H1 (cell line): ENCODE results near the gene BAZ2B. TPM values are rescaled to one million over a fixed set of nuclear protein-coding genes. Genes with fewer than 3 reads are reported as not detected.

Experiments used
- CTCF ChIA-PET: fragments of 300-600 bp; sonication (Branson Sonifier 250); formaldehyde crosslinking; loops from one replicate; lab custom pipeline; 2021; ENCODE audit not compliant: partially characterized antibody; lab: Charles Lee
- POLR2A ChIA-PET: fragments of 300-600 bp; sonication (Branson Sonifier 250); formaldehyde crosslinking; loops from one replicate; lab custom pipeline; 2021; ENCODE audit warnings: inconsistent platforms; ENCODE audit not compliant: partially characterized antibody; lab: Charles Lee
- DNase-seq, 2 experiments: peaks; one replicate each; pipeline versions ENCODE4 v3.0.0 to v3.0.0-alpha.2; 2010 to 2022; ENCODE audit warnings: low spot score in 2 of 2, low read depth in 1 of 2, mixed read lengths in 1 of 2
- FAIRE-seq: peaks from 2 replicates; lab custom pipeline; 2011; peaks lifted over from hg19 to GRCh38; lab: Jason Lieb, UNC
- H2AFZ ChIP-seq: 2 replicates; pipeline ENCODE4 v1.8.1; 2012; ENCODE audit warnings: low read length, inconsistent platforms
- H2AK5ac ChIP-seq: 2 replicates; pipeline ENCODE4 v1.6.1; 2013; ENCODE audit warnings: low read depth, low read length
- H2BK120ac ChIP-seq: replicated peaks from 2 replicates; pipeline ENCODE3; 2013; ENCODE audit warnings: low read depth, low read length, inconsistent platforms
- H2BK12ac ChIP-seq: 2 replicates; pipeline ENCODE4 v1.6.1; 2013; ENCODE audit warnings: low read depth, low read length
- H2BK15ac ChIP-seq: 2 replicates; pipeline ENCODE4 v1.6.1; 2013; ENCODE audit warnings: low read length
- H2BK20ac ChIP-seq: 2 replicates; pipeline ENCODE4 v1.6.1; 2013; ENCODE audit warnings: low read length
- H2BK5ac ChIP-seq: 2 replicates; pipeline ENCODE4 v1.6.1; 2013; ENCODE audit warnings: low read depth, low read length
- H3K14ac ChIP-seq: 2 replicates; pipeline ENCODE4 v1.6.1; 2013; ENCODE audit warnings: inconsistent platforms; ENCODE audit not compliant: insufficient read length
- H3K18ac ChIP-seq: 2 replicates; pipeline ENCODE4 v1.6.1; 2013; ENCODE audit warnings: low read length; ENCODE audit errors: extremely low read depth
- H3K23ac ChIP-seq: 2 replicates; pipeline ENCODE4 v1.6.1; 2013; ENCODE audit warnings: inconsistent platforms; ENCODE audit not compliant: insufficient read length
- H3K23me2 ChIP-seq: 2 replicates; pipeline ENCODE4 v1.6.1; 2013; ENCODE audit warnings: low read depth, low read length
- H3K27ac ChIP-seq: 2 replicates; pipeline ENCODE4 v1.6.1; 2011; ENCODE audit warnings: low read depth, low read length, inconsistent platforms
- H3K27me3 ChIP-seq, 4 experiments: replicated peaks in 1 of 4; 1 replicate in 1 of 4; 2 replicates in 3 of 4; pipeline versions ENCODE4 v1.6.1 to v1.8.1; 2011 to 2013; ENCODE audit warnings: low read length in 3 of 4, mild to moderate bottlenecking in 3 of 4, inconsistent platforms in 2 of 4, mixed read lengths in 2 of 4, moderate library complexity in 1 of 4; ENCODE audit not compliant: control insufficient read depth in 3 of 4, insufficient read depth in 3 of 4; ENCODE audit errors: extremely low read depth in 1 of 4
- H3K36me3 ChIP-seq, 4 experiments: 2 replicates each; pipeline versions ENCODE4 v1.6.1 to v1.8.1; 2011 to 2013; ENCODE audit warnings: mild to moderate bottlenecking in 4 of 4, low read length in 3 of 4, moderate library complexity in 2 of 4, control low read depth in 1 of 4, inconsistent platforms in 1 of 4; ENCODE audit not compliant: insufficient read depth in 4 of 4, control insufficient read depth in 2 of 4
- H3K4ac ChIP-seq: replicated peaks from 2 replicates; pipeline ENCODE3; 2013; ENCODE audit warnings: low read length, low read depth, mixed read lengths, inconsistent platforms; ENCODE audit not compliant: insufficient read length
- H3K4me1 ChIP-seq, 4 experiments: replicated peaks in 1 of 4; 1 replicate in 1 of 4; 2 replicates in 3 of 4; pipeline versions ENCODE4 v1.6.1 to v1.8.1; 2011 to 2013; ENCODE audit warnings: low read length in 3 of 4, inconsistent platforms in 2 of 4, mixed read lengths in 1 of 4; ENCODE audit not compliant: insufficient read depth in 4 of 4, control insufficient read depth in 3 of 4
- H3K4me2 ChIP-seq, 2 experiments: 2 replicates each; pipeline versions ENCODE4 v1.6.1 to v1.8.1; 2011 to 2013; ENCODE audit warnings: low read depth in 2 of 2, low read length in 2 of 2, control low read depth in 1 of 2, inconsistent platforms in 1 of 2, mild to moderate bottlenecking in 1 of 2; ENCODE audit not compliant: insufficient read depth in 1 of 2
- H3K4me3 ChIP-seq, 4 experiments: fragments of 200-600, 300-600 bp in 1 of 4; sonication (generic), shearing (Covaris generic), sonication (Bioruptor Twin) in 1 of 4; 2 replicates each; pipeline versions ENCODE4 v1.5.1 to v1.8.1; 2011 to 2016; ENCODE audit warnings: low read length in 4 of 4, low read depth in 3 of 4, control low read depth in 2 of 4, inconsistent platforms in 2 of 4, mild to moderate bottlenecking in 2 of 4, mixed read lengths in 1 of 4, moderate library complexity in 1 of 4; ENCODE audit not compliant: insufficient read depth in 2 of 4; ENCODE audit errors: extremely low read depth in 1 of 4
- H3K56ac ChIP-seq: replicated peaks from 2 replicates; pipeline ENCODE3; 2013; ENCODE audit warnings: low read depth, mild to moderate bottlenecking, mixed read lengths, low read length, inconsistent platforms; ENCODE audit not compliant: insufficient read length
- H3K79me1 ChIP-seq: 2 replicates; pipeline ENCODE4 v1.6.1; 2013; ENCODE audit warnings: low read depth, low read length, control low read depth
- H3K79me2 ChIP-seq, 2 experiments: 2 replicates each; pipeline versions ENCODE4 v1.6.1 to v1.8.1; 2012 to 2013; ENCODE audit warnings: low read length in 2 of 2, mild to moderate bottlenecking in 2 of 2, inconsistent platforms in 1 of 2; ENCODE audit not compliant: insufficient read depth in 2 of 2, control insufficient read depth in 1 of 2
- H3K9ac ChIP-seq, 4 experiments: replicated peaks in 1 of 4; 1 replicate in 1 of 4; 2 replicates in 3 of 4; pipeline versions ENCODE4 v1.6.1 to v1.8.1; 2011 to 2013; ENCODE audit warnings: low read depth in 3 of 4, low read length in 3 of 4, control low read depth in 2 of 4, mild to moderate bottlenecking in 2 of 4, moderate library complexity in 2 of 4, inconsistent platforms in 1 of 4; ENCODE audit errors: extremely low read depth in 1 of 4
- H3K9me3 ChIP-seq, 2 experiments: 2 replicates each; pipeline versions ENCODE4 v1.6.1 to v1.8.1; 2012 to 2013; ENCODE audit warnings: mild to moderate bottlenecking in 2 of 2, moderate library complexity in 2 of 2, control low read depth in 1 of 2, inconsistent platforms in 1 of 2, low read depth in 1 of 2, low read length in 1 of 2, mixed read lengths in 1 of 2; ENCODE audit not compliant: insufficient read depth in 2 of 2
- H4K20me1 ChIP-seq, 2 experiments: replicated peaks in 1 of 2; 2 replicates each; pipeline versions ENCODE3 to v1.8.1; 2011 to 2013; ENCODE audit warnings: inconsistent platforms in 2 of 2, low read length in 2 of 2, mild to moderate bottlenecking in 1 of 2; ENCODE audit not compliant: insufficient read depth in 2 of 2, control insufficient read depth in 1 of 2
- H4K5ac ChIP-seq: 2 replicates; pipeline ENCODE4 v1.6.1; 2013; ENCODE audit warnings: low read length, low read depth, mixed read lengths, inconsistent platforms; ENCODE audit not compliant: insufficient read length
- H4K8ac ChIP-seq: 2 replicates; pipeline ENCODE4 v1.8.0; 2013; ENCODE audit warnings: mild to moderate bottlenecking, moderate library complexity, low read length, inconsistent platforms; ENCODE audit not compliant: insufficient read depth; ENCODE audit errors: extremely low read depth
- H4K91ac ChIP-seq: replicated peaks from 2 replicates; pipeline ENCODE3; 2013; ENCODE audit warnings: low read length, mixed read lengths, inconsistent platforms; ENCODE audit not compliant: insufficient read length
- BRCA1 ChIP-seq: IDR thresholded peaks from 2 replicates; pipeline ENCODE4 v1.6.1; 2012; ENCODE audit warnings: low read depth, low read length, improper control_type of control experiment
- CBX5 ChIP-seq: fragments of 300-800, 300-1000 bp; sonication (generic); IDR thresholded peaks from 2 replicates; pipeline ENCODE4 v1.7.1; 2016; ENCODE audit warnings: antibody characterized with exemption, low read length, low read depth
- CBX8 ChIP-seq: fragments of 300-800, 300-1000 bp; sonication (generic); IDR thresholded peaks from 2 replicates; pipeline ENCODE4 v1.7.1; 2016; ENCODE audit warnings: low read depth, low read length, borderline replicate concordance
- EGR1 ChIP-seq: IDR thresholded peaks from 2 replicates; pipeline ENCODE4 v1.6.1; 2011; ENCODE audit warnings: low read depth, low read length, borderline replicate concordance
- GTF2F1 ChIP-seq: IDR thresholded peaks from 2 replicates; pipeline ENCODE4 v1.6.1; 2012; ENCODE audit warnings: low read depth, low read length, improper control_type of control experiment, borderline replicate concordance
- SIN3A ChIP-seq, 2 experiments: IDR thresholded peaks in 1 of 2; conservative IDR thresholded peaks in 1 of 2; 2 replicates each; pipeline ENCODE4 v1.6.1; 2011 to 2012; ENCODE audit warnings: low read length in 2 of 2, improper control_type of control experiment in 1 of 2, low read depth in 1 of 2, mild to moderate bottlenecking in 1 of 2
- TCF12 ChIP-seq: IDR thresholded peaks from 2 replicates; pipeline ENCODE4 v1.6.1; 2011; ENCODE audit warnings: low read depth, mild to moderate bottlenecking, low read length
- WGBS, 2 experiments: shearing (Covaris generic) in 1 of 2; methylation state at CpG; one replicate each; pipeline versions ENCODE4 v1.1.6 to v1.1.7; 2013 to 2015; ENCODE audit warnings: low lambda C conversion rate in 2 of 2, mixed read lengths in 2 of 2, inconsistent platforms in 1 of 2, low coverage in 1 of 2, missing lambda C conversion rate in 1 of 2; ENCODE audit not compliant: insufficient replicate concordance in 2 of 2, insufficient coverage in 1 of 2, insufficient read length in 1 of 2; ENCODE audit errors: extremely low coverage in 1 of 2, missing lambda C conversion rate in 1 of 2; 5-methylcytosine and 5-hydroxymethylcytosine counted together
- polyA plus RNA-seq, 7 experiments: library from polyadenylated mRNA; depleted of rRNA in 3 of 7; stranded (reverse) in 5 of 7; unstranded in 2 of 7; fragments of >200 nt in 5 of 7; fragments of 200-250 nt in 2 of 7; gene quantifications; 1 replicate in 5 of 7; 2 replicates in 1 of 7; 4 replicates in 1 of 7; pipeline versions ENCODE4 v1.2.1 to v1.2.3, GENCODE V29; 2011 to 2013; ENCODE audit warnings: missing spikeins in 2 of 7, mixed read lengths in 2 of 7
- total RNA-seq: library from RNA; stranded (reverse); fragmentation: NEBNext Ultra II Directional; extraction: Animal tissue kit (Norgen Biotek cat#: 25700); gene quantifications from 2 replicates; pipeline ENCODE4 v1.2.1, GENCODE V29; 2021

The BAZ2B gene
- total and polyA plus RNA-seq, 2 of the 8 experiments (the other 6 are each of a cell fraction or from before 2014, with no cell fraction given): 15.2 to 46.3 TPM

- TF ChIP-seq CBX5 (no peak), EGR1 (no peak), TCF12 (no peak), CBX8 (no peak), GTF2F1 (no peak), SIN3A (conservative IDR thresholded peaks at IDR 0.05 in 1 of 2, IDR thresholded peaks at IDR 0.05 in 1 of 2; ENCODE audit: low read depth in 1 of 2, low read length in 2 of 2) (no peak), BRCA1 (no peak)
- H4K5ac ChIP-seq: no peak overlapping the region
- H3K36me3 ChIP-seq: peaks cover 0 to 4% (median 0%) of the 10 kb centered on the region in 4 experiments; a peak in 1 of 8 replicates
- no peak overlapping the region for H4K91ac ChIP-seq
- H3K4ac ChIP-seq: no peak overlapping the region
- no peaks in the 10 kb centered on the region for H3K79me1 ChIP-seq
- H4K8ac ChIP-seq: no peak overlapping the region
- no peak overlapping the region for H3K4me2 ChIP-seq
- H2BK15ac ChIP-seq: no peak overlapping the region
- H3K4me1 ChIP-seq: no peaks in the 10 kb centered on the region
- H2AK5ac ChIP-seq: no peak overlapping the region
- H3K23ac ChIP-seq: no peak overlapping the region
- H3K18ac ChIP-seq: no peak overlapping the region
- no peak overlapping the region for H3K56ac ChIP-seq
- FAIRE-seq: no peak
- no peak for DNase-seq
- H2AFZ ChIP-seq: no peak overlapping the region
- H2BK5ac ChIP-seq: no peak overlapping the region; the same call in 1 of the 2 replicates
- no peak overlapping the region for H2BK12ac ChIP-seq
- H3K14ac ChIP-seq: no peak overlapping the region
- H3K27me3 ChIP-seq: no peaks in the 10 kb centered on the region
- no peaks in the 10 kb centered on the region for H3K9me3 ChIP-seq
- whole genome bisulfite sequencing, 2 experiments: 91% methylated on average over 8 of the region's 8 CpGs; no CpG with 5 or more reads in 1 of the 2 experiments
- no peak overlapping the region for H2BK120ac ChIP-seq
- no peaks in the 10 kb centered on the region for H3K23me2 ChIP-seq
- no peaks in the 10 kb centered on the region for H3K79me2 ChIP-seq
- POLR2A ChIA-PET: no interaction called here
- no peak overlapping the region for H2BK20ac ChIP-seq
- H3K27ac ChIP-seq: no peak overlapping the region
- no peak overlapping the region for H3K9ac ChIP-seq
- H4K20me1 ChIP-seq: no peaks in the 10 kb centered on the region
- CTCF ChIA-PET: interaction anchor here (0.6 kb wide), 1 partner anchor 341 kb away, joined by 6 read pairs; no protein-coding TSS in a partner anchor
- no peak overlapping the region for H3K4me3 ChIP-seq
These were observed 260.2 kb downstream of the BAZ2B start for GRCh38 chr2:159356053-159356554.
